GM12878 (cell line): Measurements from ENCODE around the gene RGN. TPM values are rescaled to one million over a fixed set of nuclear protein-coding genes. Genes with fewer than 3 reads are reported as not detected.

Source experiments
- ATAC-seq: fragments of 200-7000 bp; cut with Tn5 transposase; 3 replicates; pipeline ENCODE4 v1.9.1; 2020; ENCODE audit warnings: mild to moderate bottlenecking, moderate library complexity
- BruUV-seq: library from RNA; stranded (reverse); fragments of 400-500 nt; replicated peaks from 2 replicates; lab custom pipeline; 2021; lab: Mats Ljungman, UMichigan
- CTCF ChIA-PET: fragments of 300-600 bp; sonication (Branson Sonifier 250); formaldehyde crosslinking; extraction: SDS; loops from one replicate; lab custom pipeline; 2021; ENCODE audit warnings: inconsistent platforms; lab: Yijun Ruan, JAX
- POLR2A ChIA-PET: fragments of 350-600 bp; formaldehyde crosslinking; extraction: SDS; loops from one replicate; lab custom pipeline; 2021; ENCODE audit warnings: inconsistent platforms; lab: Charles Lee
- RAD21 ChIA-PET: fragments of 300-600 bp; sonication (Branson Sonifier 250); formaldehyde crosslinking; loops from one replicate; lab custom pipeline; 2023; ENCODE audit warnings: antibody characterized with exemption; ENCODE audit not compliant: unreplicated experiment; lab: Charles Lee
- SMC1A ChIA-PET: fragments of 300-600 bp; sonication (Branson Sonifier 250); formaldehyde crosslinking; loops from one replicate; lab custom pipeline; 2023; ENCODE audit not compliant: unreplicated experiment, uncharacterized antibody; lab: Charles Lee
- DNase-seq: peaks from one replicate; pipeline ENCODE4 v3.0.0-alpha.2; 2011; ENCODE audit warnings: low read depth, low spot score
- FAIRE-seq: peaks from 3 replicates; lab custom pipeline; 2011; peaks lifted over from hg19 to GRCh38; lab: Jason Lieb, UNC
- H2AFZ ChIP-seq: 2 replicates; pipeline ENCODE4 v1.6.0; 2011; ENCODE audit warnings: low read depth, low read length, control low read depth; ENCODE audit not compliant: control insufficient read depth
- H3K27ac ChIP-seq: 2 replicates; pipeline ENCODE4 v1.5.1; 2011; ENCODE audit warnings: control low read depth; ENCODE audit not compliant: control insufficient read depth, insufficient read depth
- H3K27me3 ChIP-seq, 2 experiments: replicated peaks in 1 of 2; 2 replicates each; pipeline versions ENCODE4 v1.6.0 to v1.6.1; 2011; ENCODE audit warnings: low read length in 1 of 2; ENCODE audit not compliant: control insufficient read depth in 2 of 2, insufficient read depth in 2 of 2
- H3K36me3 ChIP-seq, 2 experiments: 2 replicates each; pipeline ENCODE4 v1.5.1; 2011; ENCODE audit warnings: low read length in 1 of 2; ENCODE audit not compliant: control insufficient read depth in 2 of 2, insufficient read depth in 2 of 2
- H3K4me1 ChIP-seq: 2 replicates; pipeline ENCODE4 v1.6.1; 2011; ENCODE audit warnings: mild to moderate bottlenecking, low read length, moderate library complexity, mixed read lengths; ENCODE audit not compliant: control insufficient read depth, insufficient read depth
- H3K4me2 ChIP-seq: 2 replicates; pipeline ENCODE4 v1.6.0; 2011; ENCODE audit warnings: control low read depth; ENCODE audit not compliant: control insufficient read depth, insufficient read depth
- H3K4me3 ChIP-seq: fragments of 200-600 bp; sonication (generic); 2 replicates; pipeline ENCODE4 v1.5.1; 2016
- H3K79me2 ChIP-seq: 2 replicates; pipeline ENCODE4 v1.6.0; 2011; ENCODE audit warnings: low read length; ENCODE audit not compliant: control insufficient read depth, insufficient read depth
- H3K9ac ChIP-seq: 2 replicates; pipeline ENCODE4 v1.8.0; 2011; ENCODE audit warnings: low read length, control low read depth, mixed read lengths; ENCODE audit not compliant: control insufficient read depth, insufficient read depth
- H3K9me3 ChIP-seq: replicated peaks from 3 replicates; pipeline ENCODE4 v1.5.1; 2011; ENCODE audit warnings: mild to moderate bottlenecking, low read length; ENCODE audit not compliant: control insufficient read depth, insufficient read depth
- H4K20me1 ChIP-seq: 2 replicates; pipeline ENCODE4 v1.6.0; 2011; ENCODE audit not compliant: control insufficient read depth, insufficient read depth
- EED ChIP-seq: sonication (generic); IDR thresholded peaks from 2 replicates; pipeline ENCODE4 v1.6.1; 2016; ENCODE audit warnings: antibody characterized with exemption, low read depth
- MTA2 ChIP-seq: fragments of 450-650 bp; IDR thresholded peaks from 2 replicates; pipeline ENCODE4 v1.6.1; 2016; ENCODE audit warnings: low read depth, mild to moderate bottlenecking, moderate library complexity
- in situ Hi-C: fragments of 300-500 bp; cut with MboI; formaldehyde crosslinking; loops from 9 replicates; pipeline ENCODE4 v1.14.3; 2018; ENCODE audit warnings: mixed read lengths
- intact Hi-C: fragments of 100-400 bp; cut with micrococcal nuclease; formaldehyde crosslinking; loops from one replicate; pipeline ENCODE4 v1.14.2; 2022; ENCODE audit not compliant: unreplicated experiment
- polyA plus RNA-seq, 11 experiments: library from polyadenylated mRNA; depleted of rRNA in 4 of 11; unstranded in 6 of 11; stranded (reverse) in 5 of 11; fragments of >200 nt; fragmentation: Nextera tagmentation in 4 of 11; fragmentation: Illumina TruSeq in 1 of 11; extraction: Ambion mirVana in 4 of 11; extraction: Trizol in 1 of 11; gene quantifications; 1 replicate in 1 of 11; 2 replicates in 10 of 11; pipeline versions ENCODE4 v1.2.1 to v1.2.3, GENCODE V29; 2011 to 2016; ENCODE audit warnings: inconsistent platforms in 2 of 11, missing spikeins in 2 of 11, low read depth in 1 of 11
- total RNA-seq, 4 experiments: library from RNA; depleted of rRNA in 3 of 4; stranded (reverse); fragments of >200 nt in 3 of 4; fragmentation: Illumina TruSeq in 1 of 4; extraction: Trizol in 1 of 4; gene quantifications; 2 replicates each; pipeline versions ENCODE4 v1.2.1 to v1.2.3, GENCODE V29; 2013 to 2021
- TF ChIP-seq, protein P1 (sequence below): fragments of 450-650 bp; IDR thresholded peaks from 2 replicates; pipeline ENCODE4 v1.6.1; 2018; ENCODE audit warnings: borderline replicate concordance, mild to moderate bottlenecking; ENCODE audit not compliant: partially characterized antibody
- TF ChIP-seq, protein P2 (sequence below): fragments of 150-350 bp; IDR thresholded peaks from 2 replicates; pipeline ENCODE4 v1.6.1; 2016; ENCODE audit warnings: low read depth, low read length

The RGN gene
- total and polyA plus RNA-seq, 10 of the 15 experiments (the other 5 are each of a cell fraction or from before 2014, with no cell fraction given) = 0.15 TPM; not detected in 9

DNA sequence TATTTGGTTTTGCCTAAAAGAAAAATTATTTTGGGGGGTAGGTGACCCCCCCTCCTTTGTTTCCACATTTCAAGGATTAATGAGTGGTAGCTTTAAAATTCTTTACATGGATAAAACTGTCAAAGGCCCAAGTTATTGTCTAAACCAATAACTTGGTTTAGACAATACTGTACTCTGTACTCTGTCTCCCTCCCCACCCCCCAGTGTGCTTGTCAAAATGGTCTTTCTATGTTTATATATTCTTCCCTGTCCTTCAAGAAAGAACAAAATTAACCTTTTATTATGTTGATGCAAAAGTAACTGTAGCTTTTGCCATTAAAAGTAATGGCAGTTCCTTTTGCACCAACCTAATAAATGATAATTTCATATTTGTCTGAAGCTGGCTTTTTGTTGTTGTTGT lies 9.5 kb upstream of the RGN start:
- RAD21 ChIA-PET = interaction anchor here (0.7 kb wide), 1 partner anchor 303 kb away, joined by 3 read pairs; no protein-coding TSS in a partner anchor
- H3K9ac ChIP-seq = no peak overlapping the region
- H3K4me1 ChIP-seq = no peaks in the 10 kb centered on the region
- TF ChIP-seq, protein P1, sequence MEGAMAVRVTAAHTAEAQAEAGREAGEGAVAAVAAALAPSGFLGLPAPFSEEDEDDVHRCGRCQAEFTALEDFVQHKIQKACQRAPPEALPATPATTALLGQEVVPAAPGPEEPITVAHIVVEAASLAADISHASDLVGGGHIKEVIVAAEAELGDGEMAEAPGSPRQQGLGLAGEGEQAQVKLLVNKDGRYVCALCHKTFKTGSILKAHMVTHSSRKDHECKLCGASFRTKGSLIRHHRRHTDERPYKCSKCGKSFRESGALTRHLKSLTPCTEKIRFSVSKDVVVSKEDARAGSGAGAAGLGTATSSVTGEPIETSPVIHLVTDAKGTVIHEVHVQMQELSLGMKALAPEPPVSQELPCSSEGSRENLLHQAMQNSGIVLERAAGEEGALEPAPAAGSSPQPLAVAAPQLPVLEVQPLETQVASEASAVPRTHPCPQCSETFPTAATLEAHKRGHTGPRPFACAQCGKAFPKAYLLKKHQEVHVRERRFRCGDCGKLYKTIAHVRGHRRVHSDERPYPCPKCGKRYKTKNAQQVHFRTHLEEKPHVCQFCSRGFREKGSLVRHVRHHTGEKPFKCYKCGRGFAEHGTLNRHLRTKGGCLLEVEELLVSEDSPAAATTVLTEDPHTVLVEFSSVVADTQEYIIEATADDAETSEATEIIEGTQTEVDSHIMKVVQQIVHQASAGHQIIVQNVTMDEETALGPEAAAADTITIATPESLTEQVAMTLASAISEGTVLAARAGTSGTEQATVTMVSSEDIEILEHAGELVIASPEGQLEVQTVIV = no peak
- TF ChIP-seq MTA2 (no peak), EED (no peak)
- TF ChIP-seq, protein P2, sequence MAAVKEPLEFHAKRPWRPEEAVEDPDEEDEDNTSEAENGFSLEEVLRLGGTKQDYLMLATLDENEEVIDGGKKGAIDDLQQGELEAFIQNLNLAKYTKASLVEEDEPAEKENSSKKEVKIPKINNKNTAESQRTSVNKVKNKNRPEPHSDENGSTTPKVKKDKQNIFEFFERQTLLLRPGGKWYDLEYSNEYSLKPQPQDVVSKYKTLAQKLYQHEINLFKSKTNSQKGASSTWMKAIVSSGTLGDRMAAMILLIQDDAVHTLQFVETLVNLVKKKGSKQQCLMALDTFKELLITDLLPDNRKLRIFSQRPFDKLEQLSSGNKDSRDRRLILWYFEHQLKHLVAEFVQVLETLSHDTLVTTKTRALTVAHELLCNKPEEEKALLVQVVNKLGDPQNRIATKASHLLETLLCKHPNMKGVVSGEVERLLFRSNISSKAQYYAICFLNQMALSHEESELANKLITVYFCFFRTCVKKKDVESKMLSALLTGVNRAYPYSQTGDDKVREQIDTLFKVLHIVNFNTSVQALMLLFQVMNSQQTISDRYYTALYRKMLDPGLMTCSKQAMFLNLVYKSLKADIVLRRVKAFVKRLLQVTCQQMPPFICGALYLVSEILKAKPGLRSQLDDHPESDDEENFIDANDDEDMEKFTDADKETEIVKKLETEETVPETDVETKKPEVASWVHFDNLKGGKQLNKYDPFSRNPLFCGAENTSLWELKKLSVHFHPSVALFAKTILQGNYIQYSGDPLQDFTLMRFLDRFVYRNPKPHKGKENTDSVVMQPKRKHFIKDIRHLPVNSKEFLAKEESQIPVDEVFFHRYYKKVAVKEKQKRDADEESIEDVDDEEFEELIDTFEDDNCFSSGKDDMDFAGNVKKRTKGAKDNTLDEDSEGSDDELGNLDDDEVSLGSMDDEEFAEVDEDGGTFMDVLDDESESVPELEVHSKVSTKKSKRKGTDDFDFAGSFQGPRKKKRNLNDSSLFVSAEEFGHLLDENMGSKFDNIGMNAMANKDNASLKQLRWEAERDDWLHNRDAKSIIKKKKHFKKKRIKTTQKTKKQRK = no peak
- TF ChIP-seq, all 136 proteins: peak for 0
- Histone ChIP-seq H3K36me3 (no peaks in the 10 kb centered on the region), H3K9me3 (no peaks in the 10 kb centered on the region), H2AFZ (no peak overlapping the region), H4K20me1 (no peaks in the 10 kb centered on the region), H3K27me3 (no peaks in the 10 kb centered on the region; a peak in 1 of 4 replicates), H3K79me2 (no peaks in the 10 kb centered on the region), H3K4me3 (no peak overlapping the region), H3K4me2 (no peak overlapping the region), H3K27ac (no peak overlapping the region)
- CTCF ChIA-PET = no interaction called here
- ATAC-seq (no peak), DNase-seq (no peak), FAIRE-seq (no peak)
- intact Hi-C loops (no loop called here), in situ Hi-C loops (no loop called here)
- no TSS peak for BruUV-seq
- SMC1A ChIA-PET = interaction anchor here (0.9 kb wide), 1 partner anchor 18 kb away, joined by 3 read pairs; no protein-coding TSS in a partner anchor
- POLR2A ChIA-PET = no interaction called here
